Erythroblast (primary cell): ENCODE data around the gene ASZ1.
"Not testable (repeated sequence)": the region's sequence is repeated elsewhere in the genome, so short reads cannot be mapped to it uniquely, and the experiment has no call there.

Experiments used
- DNase-seq, 2 experiments: peaks; one replicate each; lab custom pipeline; 2025; lab: John Stamatoyannopoulos, UW
- GATA1 ChIP-seq: IDR thresholded peaks from 2 replicates; pipeline ENCODE4 v1.6.1; 2011; ENCODE audit warnings: low read depth, mild to moderate bottlenecking, control low read depth, low read length, moderate library complexity
- POLR2A ChIP-seq: IDR thresholded peaks from 2 replicates; pipeline ENCODE4 v1.6.1; 2011; ENCODE audit warnings: mild to moderate bottlenecking, low read length

The ASZ1 gene, protein sequence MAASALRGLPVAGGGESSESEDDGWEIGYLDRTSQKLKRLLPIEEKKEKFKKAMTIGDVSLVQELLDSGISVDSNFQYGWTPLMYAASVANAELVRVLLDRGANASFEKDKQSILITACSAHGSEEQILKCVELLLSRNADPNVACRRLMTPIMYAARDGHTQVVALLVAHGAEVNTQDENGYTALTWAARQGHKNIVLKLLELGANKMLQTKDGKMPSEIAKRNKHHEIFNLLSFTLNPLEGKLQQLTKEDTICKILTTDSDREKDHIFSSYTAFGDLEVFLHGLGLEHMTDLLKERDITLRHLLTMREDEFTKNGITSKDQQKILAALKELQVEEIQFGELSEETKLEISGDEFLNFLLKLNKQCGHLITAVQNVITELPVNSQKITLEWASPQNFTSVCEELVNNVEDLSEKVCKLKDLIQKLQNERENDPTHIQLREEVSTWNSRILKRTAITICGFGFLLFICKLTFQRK

DNA sequence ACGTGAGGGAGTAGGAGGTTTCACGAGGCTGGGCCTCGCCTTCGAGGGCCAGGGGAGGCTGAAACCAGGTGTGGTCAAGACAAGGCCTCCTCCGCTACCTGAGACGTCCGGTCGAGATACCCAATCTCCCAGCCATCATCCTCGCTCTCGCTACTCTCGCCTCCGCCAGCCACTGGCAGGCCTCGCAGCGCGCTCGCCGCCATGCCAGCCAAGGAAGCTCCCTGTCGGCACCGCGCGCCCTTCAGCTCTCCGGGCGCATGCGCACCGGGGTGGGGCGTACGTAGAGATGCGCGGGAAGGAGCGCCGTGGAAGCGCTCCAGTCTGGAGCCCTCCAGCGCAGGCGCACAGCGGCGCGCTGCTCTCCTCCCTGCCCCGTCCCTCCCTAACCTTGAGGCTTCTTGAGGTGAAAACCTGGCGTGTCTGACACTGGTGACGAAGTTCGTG lies at the start of gene ASZ1:
Gene ASZ1, minus strand, starts transcription at position 236 of the 444 bp plus-strand sequence. Its CDS starts 33 bp downstream, at position 203.
- TF ChIP-seq GATA1 (no peak), POLR2A (no peak)
- DNase-seq = no peak

DNA sequence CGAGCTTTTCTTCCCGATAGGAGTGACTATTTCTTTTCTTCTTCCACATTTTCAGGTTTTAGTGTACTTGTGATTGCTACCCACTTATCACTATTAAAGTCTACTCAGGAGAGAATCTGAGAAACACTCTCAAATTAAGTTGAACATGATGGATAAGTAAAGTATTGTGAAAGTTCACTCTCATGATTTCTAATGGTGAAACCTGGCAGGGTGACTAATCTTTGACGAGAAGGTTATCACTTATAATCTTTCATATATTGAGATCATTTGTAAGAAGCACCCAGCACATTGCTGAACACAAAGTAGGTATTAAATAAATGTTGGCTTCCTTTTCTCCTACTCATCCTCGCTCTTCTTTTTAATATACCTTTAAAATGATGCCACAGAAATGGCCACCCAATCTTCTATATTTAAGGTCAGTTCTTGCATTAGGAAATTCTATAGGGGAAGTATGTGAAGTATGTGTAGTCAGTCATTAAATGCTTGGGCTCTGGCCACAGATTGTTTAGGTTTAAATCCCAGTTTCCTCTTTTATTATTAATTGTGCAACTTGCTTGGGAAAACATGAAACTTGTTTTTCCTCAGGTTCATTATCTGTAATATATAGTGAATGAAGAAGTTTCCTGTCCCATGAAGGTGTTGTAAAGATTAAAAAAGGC lies 49.4 kb upstream of the ASZ1 start:
- TF ChIP-seq GATA1 (no peak), POLR2A (no peak)
- no peak for DNase-seq

DNA sequence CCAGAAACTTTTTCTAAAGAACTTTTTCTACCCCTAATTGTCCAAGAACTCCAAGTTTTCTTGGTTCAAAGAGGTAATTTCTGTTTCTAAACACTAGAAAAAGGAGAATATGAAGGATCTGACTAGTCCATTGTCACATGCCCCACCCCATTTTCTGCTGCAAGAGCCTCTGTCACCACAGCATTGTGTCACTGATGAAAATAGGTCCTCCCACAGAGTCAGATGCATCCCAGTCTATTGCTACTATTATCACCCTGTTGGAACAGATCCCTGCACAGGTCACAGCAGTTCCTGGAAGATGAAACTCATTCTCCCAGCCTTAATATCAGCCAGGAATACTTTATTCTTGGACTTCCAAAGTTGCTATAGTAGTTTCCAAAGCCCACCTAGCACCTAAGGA lies 45.0 kb upstream of the ASZ1 start:
- DNase-seq = no peak
- no peak for TF ChIP-seq POLR2A
- no peak for TF ChIP-seq GATA1

DNA sequence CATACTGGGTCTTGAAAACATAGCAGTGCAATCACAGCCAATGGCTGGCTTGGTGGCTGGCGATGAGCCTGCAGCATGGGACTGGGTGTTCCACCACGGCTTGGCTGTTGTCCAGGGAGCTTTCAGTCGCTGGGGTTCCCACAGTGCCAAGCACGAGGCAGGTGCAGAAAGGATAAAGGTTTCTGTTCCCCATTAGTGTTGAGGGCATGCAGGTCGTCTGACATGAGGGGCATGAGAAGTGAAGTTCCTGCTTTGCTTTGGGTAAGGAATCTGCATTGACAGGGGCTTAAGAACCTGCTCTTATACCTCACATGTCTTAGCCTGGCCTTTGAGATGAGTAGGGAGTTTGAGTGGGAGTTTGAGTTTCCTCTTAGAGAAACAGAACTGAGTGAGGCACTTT lies 43.5 kb upstream of the ASZ1 start:
- TF ChIP-seq GATA1 (no peak), POLR2A (no peak)
- no peak for DNase-seq

DNA sequence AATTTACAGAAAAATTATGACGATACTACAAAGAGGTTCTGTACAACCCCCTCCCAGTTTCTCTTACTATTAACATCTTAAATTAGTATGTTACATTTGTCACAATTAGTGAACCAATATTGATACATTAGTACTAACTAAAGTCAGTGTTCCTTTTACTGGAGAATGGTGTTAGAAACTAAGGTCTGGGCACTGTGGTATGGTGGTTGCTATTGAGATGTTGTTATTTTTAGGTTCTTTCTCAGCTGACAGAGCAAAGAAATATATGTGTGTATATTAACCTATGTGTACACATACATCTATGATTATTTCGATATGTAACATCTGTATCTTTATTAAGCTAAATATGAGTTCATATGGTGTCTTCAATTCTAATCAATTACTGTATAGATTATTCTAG lies 40.9 kb upstream of the ASZ1 start:
- no peak for DNase-seq
- TF ChIP-seq POLR2A (no peak), GATA1 (no peak)

DNA sequence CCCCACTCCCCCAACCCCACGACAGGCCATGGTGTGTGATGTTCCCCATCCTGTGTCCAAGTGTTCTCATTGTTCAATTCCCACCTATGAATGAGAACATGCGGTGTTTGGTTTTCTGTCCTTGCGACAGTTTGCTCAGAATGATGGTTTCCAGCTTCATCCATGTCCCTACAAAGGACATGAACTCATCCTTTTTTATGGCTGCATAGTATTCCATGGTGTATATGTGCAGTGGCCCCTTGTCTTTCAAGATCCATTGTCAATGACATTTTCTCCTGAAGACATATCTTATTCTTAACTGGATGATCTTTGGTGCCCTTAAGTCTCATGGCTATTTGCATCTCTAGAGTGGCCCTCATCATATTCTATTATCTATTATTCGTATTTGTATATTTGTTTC lies 33.5 kb upstream of the ASZ1 start:
- not testable (repeated sequence) for DNase-seq

DNA sequence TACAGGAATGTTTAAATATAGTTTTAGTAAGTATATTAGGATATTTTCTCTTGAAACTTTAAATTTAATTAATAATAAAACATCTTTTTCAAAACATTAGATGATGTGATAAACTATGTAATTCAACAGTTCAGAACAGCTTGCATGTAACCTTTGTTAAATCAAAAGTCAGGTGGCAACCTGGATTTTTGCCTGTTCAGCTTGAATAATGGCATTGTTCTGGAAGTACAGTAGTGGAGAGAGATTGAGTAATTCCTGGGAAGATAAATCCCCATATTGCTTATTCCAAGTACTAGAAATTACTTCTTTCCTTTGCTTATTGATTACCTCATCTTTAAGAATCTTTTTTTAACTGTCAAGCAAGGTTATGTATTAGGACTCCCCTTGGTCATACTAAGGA lies 32.4 kb upstream of the ASZ1 start:
- TF ChIP-seq POLR2A = no peak
- TF ChIP-seq GATA1 = no peak
- no peak for DNase-seq

DNA sequence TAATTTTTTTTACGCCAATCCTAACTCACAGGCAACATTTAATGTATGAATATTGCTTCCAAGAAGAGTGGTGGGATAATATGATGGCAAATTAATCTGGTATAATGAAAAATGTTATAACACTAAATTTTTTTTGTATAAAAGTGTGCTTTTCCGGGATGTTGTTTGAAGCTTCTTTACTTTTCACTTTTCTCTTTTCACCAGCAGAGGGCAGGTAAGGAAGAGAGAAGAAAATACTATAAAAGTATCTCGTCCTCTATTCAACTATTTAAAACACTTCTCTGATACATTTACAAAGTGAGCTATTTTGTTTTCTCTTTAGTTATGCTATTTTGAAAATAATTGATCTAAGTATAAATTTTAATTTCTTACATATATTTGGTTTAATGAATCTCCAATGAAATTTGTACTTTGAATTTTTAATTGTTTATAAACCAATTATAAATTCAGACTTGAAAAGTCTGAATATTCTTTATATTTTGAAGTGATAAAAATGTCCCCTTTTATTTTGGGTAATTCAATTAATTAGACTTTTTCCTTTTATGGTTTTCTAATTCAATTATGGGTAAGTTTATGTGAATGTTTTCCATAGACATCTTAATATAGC lies 31.8 kb upstream of the ASZ1 start:
- peak; percentile 17 to 36 for DNase-seq
- TF ChIP-seq POLR2A (no peak), GATA1 (no peak)

DNA sequence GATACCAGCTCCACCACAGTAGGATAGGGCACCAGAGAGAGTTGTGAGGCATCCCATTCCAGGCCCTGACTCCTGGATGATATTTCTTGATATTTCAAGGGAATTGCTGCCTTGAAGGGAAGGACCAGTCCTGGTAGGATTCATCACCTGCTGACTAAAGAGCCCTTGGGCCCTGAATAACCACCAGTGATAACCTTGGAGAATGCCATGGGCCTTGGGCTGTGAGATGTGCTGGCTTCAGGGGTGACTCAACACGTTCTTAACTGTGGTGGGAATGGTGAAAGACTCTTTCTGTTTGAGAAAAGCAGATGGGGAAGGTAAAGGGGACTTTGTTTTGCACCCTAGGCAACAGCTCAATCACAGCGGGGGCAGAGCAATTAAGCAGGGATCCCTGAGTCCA lies 21.4 kb upstream of the ASZ1 start:
- DNase-seq = no peak
- TF ChIP-seq GATA1 (no peak), POLR2A (no peak)

DNA sequence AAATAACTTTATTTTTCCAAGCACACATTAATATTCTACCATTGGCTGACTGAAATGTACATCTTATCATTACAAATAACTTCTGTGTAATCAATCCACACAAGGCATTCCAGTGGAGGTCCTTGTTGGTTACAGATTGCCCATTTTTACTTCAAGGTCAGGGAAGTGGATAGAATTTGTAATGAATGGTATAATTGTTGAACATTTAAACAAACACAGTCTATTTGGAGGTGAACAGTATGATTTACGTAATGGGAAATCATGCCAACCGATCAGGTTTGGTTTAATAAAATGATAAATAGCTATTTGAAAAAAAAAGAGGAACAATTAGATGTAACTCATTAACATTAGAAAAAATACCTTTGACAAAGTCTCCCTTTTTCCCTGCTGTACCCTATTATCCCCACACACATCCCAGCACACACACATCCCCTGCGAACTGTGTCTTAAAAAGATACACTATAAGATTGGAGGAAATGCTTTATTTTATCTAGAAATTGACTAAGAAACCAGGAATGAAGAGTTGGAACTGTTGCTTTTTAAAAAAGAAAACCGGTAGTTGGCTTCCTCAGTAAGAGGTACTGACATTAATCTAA lies 19.0 kb upstream of the ASZ1 start:
- TF ChIP-seq POLR2A = no peak
- no peak for TF ChIP-seq GATA1
- DNase-seq = no peak

DNA sequence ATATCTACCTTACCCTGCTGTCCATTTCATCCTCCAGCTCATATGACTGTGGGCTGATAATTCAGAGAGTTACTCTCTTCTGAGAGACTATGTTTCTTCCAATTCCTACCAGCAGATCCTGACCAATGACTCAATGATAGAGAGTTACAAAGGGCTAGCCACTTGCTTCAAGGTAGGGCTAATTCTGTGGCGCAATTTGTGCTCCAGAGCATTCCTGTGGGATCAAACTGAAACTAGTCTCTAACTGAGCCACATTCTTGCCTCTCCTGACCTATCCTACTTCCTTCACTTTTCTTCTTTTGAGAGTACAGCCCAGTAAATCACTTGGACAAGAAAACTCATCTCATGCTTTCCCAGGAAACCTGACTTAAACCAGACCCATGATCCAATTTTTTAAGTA lies 17.9 kb upstream of the ASZ1 start:
- TF ChIP-seq POLR2A = no peak
- TF ChIP-seq GATA1 = no peak
- no peak for DNase-seq

DNA sequence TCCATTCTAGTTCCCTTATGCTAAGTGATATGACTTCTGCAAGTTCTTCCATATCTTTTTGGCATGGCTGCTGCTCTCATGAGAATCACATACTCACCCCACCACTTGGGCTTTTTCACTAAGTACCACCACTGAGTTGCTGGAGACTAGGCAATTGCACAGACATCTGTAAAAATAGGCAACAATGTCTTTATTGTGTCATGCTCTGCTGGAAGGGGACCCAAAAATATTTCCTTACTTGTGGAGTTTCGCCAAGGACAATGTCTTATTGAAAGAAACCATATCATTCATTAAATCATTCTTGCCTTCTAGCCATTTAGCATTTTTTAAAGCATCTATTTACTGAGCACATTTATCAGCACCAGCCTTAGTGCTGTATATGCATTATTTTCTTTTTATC lies 17.4 kb upstream of the ASZ1 start:
- no peak for TF ChIP-seq POLR2A

DNA sequence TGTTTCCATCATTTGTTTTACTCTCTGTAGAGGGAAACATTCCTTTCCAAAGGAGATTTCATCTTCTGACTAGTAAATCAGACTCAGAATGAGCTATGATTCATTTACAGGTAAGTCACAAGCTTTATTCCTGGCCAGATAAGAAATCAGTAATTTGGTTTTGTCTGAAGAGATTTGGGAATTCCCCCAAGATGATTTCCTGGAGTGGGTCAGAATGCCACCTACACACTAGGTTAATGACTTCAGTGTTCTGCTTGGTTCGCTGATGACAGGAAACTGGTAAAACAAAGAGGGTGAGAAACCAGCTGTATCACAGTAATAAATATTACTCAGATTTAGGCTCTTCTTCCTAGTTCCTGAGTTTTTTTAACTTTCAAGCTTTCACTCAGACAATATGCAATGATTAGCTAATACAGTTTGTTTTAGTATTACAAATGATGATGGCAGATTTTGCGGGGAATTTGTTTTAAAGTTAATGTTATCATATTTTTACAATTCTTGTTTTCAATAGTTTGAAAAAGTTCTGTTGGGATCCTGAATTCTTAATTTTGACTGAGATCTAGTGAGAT lies 8.3 kb upstream of the ASZ1 start:
- no peak for DNase-seq

More for the DNA sequence above, 17.4 kb upstream of the ASZ1 start:
- no peak for DNase-seq

More for the DNA sequence above, 8.3 kb upstream of the ASZ1 start:
- TF ChIP-seq POLR2A (no peak), GATA1 (no peak)
